ENCODE data around the gene PDE1C. TPM values are rescaled to one million over a fixed set of nuclear protein-coding genes. Genes with fewer than 3 reads are reported as not detected.

Gene PDE1C
- total RNA-seq, 1 donor from 2014 or later, result 0.26 TPM

GRCh38 chr7:31788883-31789680 lies 281.1 kb downstream of the PDE1C start:
- TF ChIP-seq, protein P1, sequence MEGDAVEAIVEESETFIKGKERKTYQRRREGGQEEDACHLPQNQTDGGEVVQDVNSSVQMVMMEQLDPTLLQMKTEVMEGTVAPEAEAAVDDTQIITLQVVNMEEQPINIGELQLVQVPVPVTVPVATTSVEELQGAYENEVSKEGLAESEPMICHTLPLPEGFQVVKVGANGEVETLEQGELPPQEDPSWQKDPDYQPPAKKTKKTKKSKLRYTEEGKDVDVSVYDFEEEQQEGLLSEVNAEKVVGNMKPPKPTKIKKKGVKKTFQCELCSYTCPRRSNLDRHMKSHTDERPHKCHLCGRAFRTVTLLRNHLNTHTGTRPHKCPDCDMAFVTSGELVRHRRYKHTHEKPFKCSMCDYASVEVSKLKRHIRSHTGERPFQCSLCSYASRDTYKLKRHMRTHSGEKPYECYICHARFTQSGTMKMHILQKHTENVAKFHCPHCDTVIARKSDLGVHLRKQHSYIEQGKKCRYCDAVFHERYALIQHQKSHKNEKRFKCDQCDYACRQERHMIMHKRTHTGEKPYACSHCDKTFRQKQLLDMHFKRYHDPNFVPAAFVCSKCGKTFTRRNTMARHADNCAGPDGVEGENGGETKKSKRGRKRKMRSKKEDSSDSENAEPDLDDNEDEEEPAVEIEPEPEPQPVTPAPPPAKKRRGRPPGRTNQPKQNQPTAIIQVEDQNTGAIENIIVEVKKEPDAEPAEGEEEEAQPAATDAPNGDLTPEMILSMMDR (conservative IDR thresholded peaks at IDR 0.05), result no peak
- DNase-seq (ENCODE audit: low read depth, low spot score), result no peak
- Mint-ChIP-seq H3K27me3 (ENCODE audit: low read depth) (peaks cover 6% of the 10 kb centered on the region), H3K27ac (ENCODE audit: unreplicated experiment) (no peak overlapping the region), H3K4me1 (peaks cover 13% of the 10 kb centered on the region), H3K9me3 (no peaks in the 10 kb centered on the region), H3K4me3 (no peak overlapping the region), H3K36me3 (ENCODE audit: low read depth) (no peaks in the 10 kb centered on the region)

DNA sequence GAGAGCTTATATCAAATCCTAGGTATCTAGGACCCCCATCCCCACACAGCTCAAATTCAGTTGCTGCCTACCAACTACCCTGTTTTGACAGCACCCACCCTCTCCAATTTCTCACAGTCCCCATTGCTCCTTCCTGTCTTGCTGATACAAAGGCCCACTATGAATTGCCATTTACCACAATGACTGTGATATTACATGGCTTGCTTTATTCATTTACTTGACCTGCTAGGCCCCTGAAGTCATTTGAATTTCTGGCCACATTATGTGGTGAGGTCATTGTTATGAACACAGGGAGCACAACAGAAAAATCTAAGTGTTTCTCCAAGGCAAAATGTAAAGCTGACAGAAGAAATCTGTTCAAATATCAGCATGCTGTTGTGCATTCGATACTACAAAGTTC lies 281.8 kb downstream of the PDE1C start:
- no peaks in the 10 kb centered on the region for H3K9me3 Mint-ChIP-seq
- peaks cover 13% of the 10 kb centered on the region for H3K4me1 Mint-ChIP-seq
- no peaks in the 10 kb centered on the region for H3K36me3 Mint-ChIP-seq (ENCODE audit: low read depth)
- peak overlapping the region; percentile 47 for H3K27ac Mint-ChIP-seq (ENCODE audit: unreplicated experiment)
- peaks cover 3% of the 10 kb centered on the region for H3K27me3 Mint-ChIP-seq (ENCODE audit: low read depth)
- TF ChIP-seq, protein P1 (conservative IDR thresholded peaks at IDR 0.05), result no peak
- no peak overlapping the region for H3K4me3 Mint-ChIP-seq
- DNase-seq (ENCODE audit: low read depth, low spot score), result no peak

- H3K27ac Mint-ChIP-seq (ENCODE audit: unreplicated experiment), result no peak overlapping the region
- no peak for DNase-seq (ENCODE audit: low read depth, low spot score)
- no peaks in the 10 kb centered on the region for H3K27me3 Mint-ChIP-seq (ENCODE audit: low read depth)
- H3K9me3 Mint-ChIP-seq, result peaks cover 2% of the 10 kb centered on the region
- no peak overlapping the region for H3K4me3 Mint-ChIP-seq
- TF ChIP-seq, protein P1 (conservative IDR thresholded peaks at IDR 0.05), result no peak
- peaks cover 19% of the 10 kb centered on the region for H3K4me1 Mint-ChIP-seq
- no peaks in the 10 kb centered on the region for H3K36me3 Mint-ChIP-seq (ENCODE audit: low read depth)
Measured at GRCh38 chr7:31786326-31786725, 283.9 kb downstream of the PDE1C start.

- DNase-seq (ENCODE audit: low read depth, low spot score), result no peak
- Mint-ChIP-seq H3K4me3 (no peak overlapping the region), H3K36me3 (ENCODE audit: low read depth) (no peaks in the 10 kb centered on the region), H3K4me1 (peaks cover 20% of the 10 kb centered on the region), H3K27ac (ENCODE audit: unreplicated experiment) (no peak overlapping the region), H3K9me3 (peaks cover 2% of the 10 kb centered on the region), H3K27me3 (ENCODE audit: low read depth) (no peaks in the 10 kb centered on the region)
- TF ChIP-seq, protein P1 (conservative IDR thresholded peaks at IDR 0.05), result no peak
Measured at GRCh38 chr7:31785101-31785500, 285.1 kb downstream of the PDE1C start.

DNA sequence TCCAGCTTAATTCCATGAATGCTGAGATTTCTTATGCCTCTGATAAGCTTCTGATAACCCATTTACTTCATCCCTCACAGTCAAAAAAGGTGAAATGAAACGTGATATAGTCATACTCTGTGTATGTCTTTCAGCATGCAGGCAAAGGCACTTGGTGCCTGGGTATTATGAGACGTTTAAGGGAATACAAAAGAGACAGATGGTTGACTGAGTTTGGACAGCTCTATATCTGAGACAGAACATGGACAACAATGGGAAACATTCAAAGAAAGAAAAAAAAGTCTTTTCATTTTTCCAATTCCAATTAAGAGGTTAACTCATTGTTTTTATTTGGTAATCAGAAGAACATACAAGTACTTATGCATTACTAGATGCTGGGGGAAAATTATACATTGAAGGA lies 287.0 kb downstream of the PDE1C start:
- DNase-seq (ENCODE audit: low read depth, low spot score), result no peak
- peaks cover 7% of the 10 kb centered on the region for H3K4me1 Mint-ChIP-seq
- H3K27ac Mint-ChIP-seq (ENCODE audit: unreplicated experiment), result no peak overlapping the region
- no peaks in the 10 kb centered on the region for H3K36me3 Mint-ChIP-seq (ENCODE audit: low read depth)
- TF ChIP-seq, protein P1 (conservative IDR thresholded peaks at IDR 0.05), result no peak
- H3K4me3 Mint-ChIP-seq, result no peak overlapping the region
- no peaks in the 10 kb centered on the region for H3K27me3 Mint-ChIP-seq (ENCODE audit: low read depth)
- H3K9me3 Mint-ChIP-seq, result peaks cover 2% of the 10 kb centered on the region
